Motor neuron (in vitro differentiated cells): ENCODE results near the gene PDHX. TPM values are rescaled to one million over a fixed set of nuclear protein-coding genes. Genes with fewer than 3 reads are reported as not detected.
A peak's percentile ranks its signal among the peaks of the same experiment; 100 is the strongest.
"Not testable (repeated sequence)": the region's sequence is repeated elsewhere in the genome, so short reads cannot be mapped to it uniquely, and the experiment has no call there.

ENCODE experiments used
- ATAC-seq, 8 experiments: fragments of 200-7000 bp; cut with Tn5 transposase; replicated peaks in 6 of 8; 2 replicates each; pipeline ENCODE4 v1.8.0; 2021; ENCODE audit warnings: mild to moderate bottlenecking in 8 of 8, moderate library complexity in 8 of 8
- H3K27ac ChIP-seq, 2 donors: fragments of 250-450 bp; sonication (Bioruptor Pico); 2 replicates each; pipeline ENCODE4 v1.9.0; 2021; ENCODE audit warnings: antibody characterized with exemption in 2 of 2, mild to moderate bottlenecking in 2 of 2, moderate library complexity in 1 of 2
- H3K4me1 ChIP-seq, 2 donors: fragments of 250-450 bp; sonication (Bioruptor Pico); replicated peaks in 1 of 2; 2 replicates each; pipeline ENCODE4 v1.6.1; 2021; ENCODE audit warnings: antibody characterized with exemption in 2 of 2, mild to moderate bottlenecking in 2 of 2, moderate library complexity in 1 of 2
- H3K4me3 ChIP-seq, 5 donors: fragments of 250-450 bp; sonication (Bioruptor Pico); 2 replicates each; pipeline ENCODE4 v1.9.0; 2021; ENCODE audit warnings: antibody characterized with exemption in 5 of 5, mild to moderate bottlenecking in 5 of 5, moderate library complexity in 4 of 5
- WGBS, 10 experiments: fragments of 450-650 bp; shearing (Covaris generic); methylation state at CpG; one replicate each; pipeline ENCODE4 v1.0.0; 2022; 5-methylcytosine and 5-hydroxymethylcytosine counted together
- in situ Hi-C, 9 experiments: fragments of 400-800 bp; cut with MboI; loops; one replicate each; pipeline ENCODE4 v1.15.0; 2021; ENCODE audit warnings: low sequenced_read_pairs in 9 of 9, low pct_unique_long_range_greater_than_20kb in 2 of 9; ENCODE audit not compliant: unreplicated experiment in 9 of 9
- total RNA-seq, 8 experiments: library from RNA; unstranded; fragments of 300-600 nt; gene quantifications; 2 replicates each; pipeline versions ENCODE4 v1.2.3 to v1.2.4, GENCODE V29; 2022

Gene PDHX
- total RNA-seq, 8 experiments from 2014 or later = 31.1 to 64.1 (median 48.1) TPM

GRCh38 chr11:35009944-35010342 lies 93.5 kb downstream of the PDHX start:
- peak in 3 of 8 experiments; percentile 35 to 71 (median 58) for ATAC-seq
- 0 to 80% (median 62%) methylated on average over 1 to 3 of the region's 3 CpGs for WGBS, 10 experiments
- in situ Hi-C loops = no loop called here
- Histone ChIP-seq H3K4me3 (no peak overlapping the region), H3K27ac (no peak overlapping the region), H3K4me1 (no peaks in the 10 kb centered on the region)

DNA sequence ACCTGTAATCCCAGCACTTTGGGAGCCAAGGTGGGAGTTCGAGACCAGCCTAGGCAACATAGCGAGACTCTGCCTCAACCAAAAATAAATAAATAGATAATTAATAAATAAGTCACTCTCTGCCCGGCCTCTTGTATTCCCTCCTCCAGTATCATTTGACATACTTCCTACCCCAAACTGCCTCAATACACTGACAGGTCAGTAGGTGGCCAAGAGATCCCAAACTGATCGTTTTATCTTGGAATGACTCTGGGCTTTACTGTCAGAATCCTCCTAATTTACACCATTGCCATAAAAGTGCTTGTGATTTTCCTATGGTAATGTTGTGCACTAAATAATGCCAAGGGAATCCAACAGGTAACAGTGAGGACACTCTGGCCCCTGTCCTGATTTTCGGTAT lies 94.2 kb downstream of the PDHX start:
- no peak overlapping the region for H3K27ac ChIP-seq
- no peak overlapping the region for H3K4me3 ChIP-seq
- 17 to 100% (median 78%) methylated on average over 1 to 4 of the region's 5 CpGs; no CpG with 5 or more reads in 2 of the 10 experiments for WGBS, 10 experiments
- no peak for ATAC-seq
- no peaks in the 10 kb centered on the region for H3K4me1 ChIP-seq
- in situ Hi-C loops = no loop called here

GRCh38 chr11:35011389-35011788 lies 95.0 kb downstream of the PDHX start:
- H3K4me1 ChIP-seq = no peaks in the 10 kb centered on the region
- ATAC-seq = no peak
- in situ Hi-C loops = no loop called here
- WGBS, 10 experiments = 82 to 100% (median 93%) methylated on average over 2 to 4 of the region's 4 CpGs; no CpG with 5 or more reads in 3 of the 10 experiments
- no peak overlapping the region for H3K27ac ChIP-seq
- no peak overlapping the region for H3K4me3 ChIP-seq

GRCh38 chr11:35011944-35012343 lies 95.5 kb downstream of the PDHX start:
- Histone ChIP-seq H3K4me3 (no peak overlapping the region), H3K27ac (no peak overlapping the region), H3K4me1 (no peaks in the 10 kb centered on the region)
- in situ Hi-C loops = no loop called here
- ATAC-seq = no peak
- 83 to 100% (median 100%) methylated on average over 1 to 2 of the region's 2 CpGs; no CpG with 5 or more reads in 2 of the 10 experiments for WGBS, 10 experiments

GRCh38 chr11:35012467-35013191 lies 96.2 kb downstream of the PDHX start:
- H3K27ac ChIP-seq = no peak overlapping the region
- 60 to 97% (median 89%) methylated on average over 1 to 8 of the region's 8 CpGs; no CpG with 5 or more reads in 1 of the 10 experiments for WGBS, 10 experiments
- no peak overlapping the region for H3K4me3 ChIP-seq
- no peaks in the 10 kb centered on the region for H3K4me1 ChIP-seq
- no peak for ATAC-seq
- in situ Hi-C loops = no loop called here

- Histone ChIP-seq H3K4me1 (no peaks in the 10 kb centered on the region), H3K27ac (no peak overlapping the region), H3K4me3 (no peak overlapping the region)
- ATAC-seq = peak in 2 of 8 experiments; percentile 7 to 37
- in situ Hi-C loops = no loop called here
- WGBS, 10 experiments = 20 to 100% (median 82%) methylated on average over 1 to 3 of the region's 3 CpGs; no CpG with 5 or more reads in 3 of the 10 experiments
Measured at GRCh38 chr11:35013514-35014233, 97.3 kb downstream of the PDHX start.

DNA sequence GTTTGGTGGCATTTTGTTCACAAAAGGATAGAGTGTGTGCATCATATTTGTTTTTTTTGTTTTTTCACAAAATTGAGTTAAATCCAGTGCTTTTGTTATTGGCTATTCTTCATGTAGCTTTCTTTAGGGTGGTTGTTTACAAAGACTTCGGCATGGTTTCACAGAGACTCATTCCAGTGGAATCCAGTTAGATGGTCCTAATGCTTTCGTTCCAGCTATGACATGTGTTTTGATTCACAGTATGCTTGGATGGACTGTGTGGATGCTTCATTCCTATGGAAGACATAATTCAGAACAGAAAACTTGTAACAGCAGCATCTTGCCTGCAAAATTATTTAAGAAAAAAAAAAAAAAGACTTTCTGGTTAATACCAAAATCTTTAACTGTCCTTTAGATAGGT lies 97.9 kb downstream of the PDHX start:
- 8 to 100% (median 94%) methylated on average over 1 to 2 of the region's 2 CpGs; no CpG with 5 or more reads in 2 of the 10 experiments for WGBS, 10 experiments
- Histone ChIP-seq H3K27ac (no peak overlapping the region), H3K4me1 (no peaks in the 10 kb centered on the region), H3K4me3 (no peak overlapping the region)
- in situ Hi-C loops = no loop called here
- ATAC-seq = peak in 2 of 8 experiments; percentile 9 to 35

DNA sequence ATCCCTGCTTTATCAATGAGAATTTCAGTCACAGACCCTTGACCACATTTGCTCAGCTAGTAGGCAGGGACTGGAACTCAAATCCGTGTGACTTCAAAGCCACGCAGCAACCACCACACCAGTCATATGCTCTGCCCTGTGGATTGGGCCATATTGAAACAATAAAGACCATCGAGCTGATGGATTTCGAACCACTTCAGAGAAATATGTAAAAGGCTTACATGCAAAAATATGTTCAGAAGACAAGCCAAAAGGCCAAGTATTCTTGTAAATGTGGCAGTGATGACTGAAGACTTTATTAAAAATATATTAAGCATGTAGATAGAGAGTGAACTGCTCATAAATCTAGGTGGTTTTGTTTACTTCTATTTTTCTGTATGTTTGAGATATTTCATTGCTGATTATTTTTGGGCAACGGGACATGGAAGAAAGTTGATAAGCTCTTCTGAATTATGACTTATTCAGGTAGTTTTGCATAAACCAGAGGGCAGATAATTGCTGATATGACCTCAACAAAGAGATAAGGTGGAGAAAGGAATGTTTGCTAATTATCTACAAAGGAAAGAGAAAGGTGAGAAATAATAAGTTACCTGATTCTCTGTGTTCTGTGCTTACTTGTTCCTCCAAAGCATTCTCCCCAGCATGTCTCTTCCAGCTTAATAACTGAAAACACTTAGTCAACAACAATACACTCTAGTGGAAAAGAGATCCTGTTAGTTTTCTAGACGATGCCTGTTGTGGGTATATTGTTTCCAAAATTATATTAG lies 99.4 kb downstream of the PDHX start:
- whole genome bisulfite sequencing, 10 experiments = 15 to 96% (median 88%) methylated on average over 1 to 6 of the region's 6 CpGs; no CpG with 5 or more reads in 1 of the 10 experiments
- ATAC-seq = peak in 1 of 8 experiments; percentile 49
- H3K4me3 ChIP-seq = no peak overlapping the region
- H3K27ac ChIP-seq = no peak overlapping the region
- in situ Hi-C loops = no loop called here
- no peaks in the 10 kb centered on the region for H3K4me1 ChIP-seq

GRCh38 chr11:35016916-35017315 lies 100.5 kb downstream of the PDHX start:
- ATAC-seq = peak in 1 of 8 experiments; percentile 46
- in situ Hi-C loops = no loop called here
- no peak overlapping the region for H3K4me3 ChIP-seq
- 54 to 100% (median 96%) methylated on average over 2 to 4 of the region's 4 CpGs; no CpG with 5 or more reads in 1 of the 10 experiments for whole genome bisulfite sequencing, 10 experiments
- no peaks in the 10 kb centered on the region for H3K4me1 ChIP-seq
- H3K27ac ChIP-seq = no peak overlapping the region

GRCh38 chr11:35017528-35018342 lies 101.3 kb downstream of the PDHX start:
- Histone ChIP-seq H3K4me3 (no peak overlapping the region), H3K4me1 (no peaks in the 10 kb centered on the region), H3K27ac (no peak overlapping the region)
- in situ Hi-C loops = no loop called here
- WGBS, 10 experiments = 57 to 89% (median 71%) methylated on average over 1 to 5 of the region's 8 CpGs; no CpG with 5 or more reads in 2 of the 10 experiments
- ATAC-seq = peak in 1 of 8 experiments; percentile 37

- in situ Hi-C loops = loop anchor here in 1 of 9 experiments (10.0 kb wide), 1 partner anchor 113 kb away; the partner anchor contains the start of gene CD44
- H3K4me3 ChIP-seq = no peak overlapping the region
- no peak overlapping the region for H3K27ac ChIP-seq
- H3K4me1 ChIP-seq = no peaks in the 10 kb centered on the region
- 77 to 100% (median 95%) methylated on average over 1 to 8 of the region's 8 CpGs; no CpG with 5 or more reads in 2 of the 10 experiments for WGBS, 10 experiments
- no peak for ATAC-seq
Measured at GRCh38 chr11:35021589-35021988, 105.2 kb downstream of the PDHX start.

GRCh38 chr11:35023940-35024339 lies 107.5 kb downstream of the PDHX start:
- H3K27ac ChIP-seq, H3K4me1 ChIP-seq, H3K4me3 ChIP-seq, ATAC-seq: not testable (repeated sequence)
- 40 to 85% (median 69%) methylated on average over 1 to 3 of the region's 3 CpGs; no CpG with 5 or more reads in 3 of the 10 experiments for WGBS, 10 experiments
- in situ Hi-C loops = loop anchor here in 1 of 9 experiments (10.0 kb wide), 1 partner anchor 111 kb away; the partner anchor contains the start of gene CD44
